T-helper 1 cell treated with Interleukin-12 subunit alpha and Interleukin-12 subunit beta and Interleukin-4 antibody, amounts not matched to agents 30 μg/mL and 1 μg/mL, for 36 hours (primary cell): ENCODE measurements around the gene FGF10.

Experiments
- H3K27ac Mint-ChIP-seq: one replicate; pipeline ENCODE4 v1.8.0; 2021; ENCODE audit warnings: mild to moderate bottlenecking, mixed read lengths
- H3K27me3 Mint-ChIP-seq: one replicate; pipeline ENCODE4 v1.8.0; 2021; ENCODE audit warnings: low read depth, mixed read lengths
- H3K36me3 Mint-ChIP-seq: one replicate; pipeline ENCODE4 v1.8.0; 2021; ENCODE audit warnings: low read depth, mixed read lengths
- H3K4me1 Mint-ChIP-seq: one replicate; pipeline ENCODE4 v1.8.0; 2021; ENCODE audit warnings: low read depth, mixed read lengths
- H3K4me3 Mint-ChIP-seq: one replicate; pipeline ENCODE4 v1.8.0; 2021; ENCODE audit warnings: mild to moderate bottlenecking, moderate library complexity, mixed read lengths
- H3K9me3 Mint-ChIP-seq: one replicate; pipeline ENCODE4 v1.8.0; 2021; ENCODE audit warnings: mixed read lengths

The FGF10 gene

DNA sequence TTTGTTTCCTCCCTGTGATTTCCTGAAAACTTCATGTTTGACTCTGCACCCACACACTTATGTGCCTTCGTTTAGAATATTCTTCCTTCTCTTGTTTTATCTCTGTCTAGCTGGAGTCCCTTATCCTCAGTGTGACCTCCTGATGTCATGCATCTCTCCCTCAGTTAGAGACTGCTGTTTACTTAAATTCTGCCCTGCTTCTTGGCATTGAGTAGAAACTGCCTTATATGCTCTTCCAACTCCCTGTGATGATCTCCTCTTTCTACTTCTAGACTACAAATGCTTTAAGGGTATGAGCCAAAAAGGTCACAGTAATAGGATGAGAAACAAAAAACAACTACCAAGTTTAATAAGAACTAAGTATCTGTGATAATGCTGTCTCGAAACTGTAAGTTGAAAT, 12.2 kb downstream of the FGF10 start:
- Mint-ChIP-seq H3K36me3 (no peaks in the 10 kb centered on the region), H3K9me3 (no peaks in the 10 kb centered on the region), H3K4me1 (no peaks in the 10 kb centered on the region), H3K27me3 (no peaks in the 10 kb centered on the region), H3K27ac (no peak overlapping the region), H3K4me3 (no peak overlapping the region)

DNA sequence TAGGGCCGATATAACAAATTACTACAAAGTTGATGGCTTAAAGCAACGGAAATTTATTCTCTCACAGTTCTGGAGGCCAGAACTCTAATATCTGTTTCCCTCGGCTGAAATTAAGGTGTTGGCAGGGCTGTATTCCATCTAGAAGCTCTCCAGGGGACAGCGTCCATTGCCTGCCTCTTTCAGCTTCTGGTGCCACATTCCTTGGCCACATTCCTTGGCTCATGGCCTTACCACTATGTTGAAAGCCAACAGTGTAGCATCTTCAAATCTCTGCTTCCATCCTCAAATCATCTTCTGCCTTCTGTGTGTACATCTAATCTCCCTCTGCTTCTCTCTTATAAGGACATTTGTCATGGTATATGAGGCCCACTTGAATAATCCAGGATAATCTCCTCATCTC, 17.2 kb downstream of the FGF10 start:
- Mint-ChIP-seq H3K4me1 (no peaks in the 10 kb centered on the region), H3K27me3 (no peaks in the 10 kb centered on the region), H3K9me3 (no peaks in the 10 kb centered on the region), H3K36me3 (no peaks in the 10 kb centered on the region), H3K27ac (no peak overlapping the region), H3K4me3 (no peak overlapping the region)

DNA sequence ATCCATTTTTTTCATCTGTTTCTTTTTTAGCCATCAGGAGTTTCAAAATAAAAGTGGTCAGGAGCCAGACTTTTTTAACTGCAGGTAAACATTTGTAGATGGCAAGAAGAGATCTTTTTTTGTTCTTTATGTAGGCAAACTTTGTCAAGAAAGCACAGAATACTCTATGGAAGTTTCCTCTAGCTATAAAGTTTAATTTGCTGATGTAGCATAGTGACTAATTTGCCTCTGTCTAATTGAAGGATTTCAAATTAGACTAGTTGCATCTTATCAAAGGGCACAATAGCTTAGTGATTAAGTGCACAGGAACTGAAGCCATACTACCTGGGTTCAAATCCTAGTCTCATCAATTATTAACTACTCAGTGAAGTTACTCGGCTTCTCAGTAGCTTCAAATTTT, 22.0 kb downstream of the FGF10 start:
- no peaks in the 10 kb centered on the region for H3K4me1 Mint-ChIP-seq
- H3K36me3 Mint-ChIP-seq, result no peaks in the 10 kb centered on the region
- H3K9me3 Mint-ChIP-seq, result no peaks in the 10 kb centered on the region
- no peak overlapping the region for H3K4me3 Mint-ChIP-seq
- H3K27ac Mint-ChIP-seq, result no peak overlapping the region
- no peaks in the 10 kb centered on the region for H3K27me3 Mint-ChIP-seq

DNA sequence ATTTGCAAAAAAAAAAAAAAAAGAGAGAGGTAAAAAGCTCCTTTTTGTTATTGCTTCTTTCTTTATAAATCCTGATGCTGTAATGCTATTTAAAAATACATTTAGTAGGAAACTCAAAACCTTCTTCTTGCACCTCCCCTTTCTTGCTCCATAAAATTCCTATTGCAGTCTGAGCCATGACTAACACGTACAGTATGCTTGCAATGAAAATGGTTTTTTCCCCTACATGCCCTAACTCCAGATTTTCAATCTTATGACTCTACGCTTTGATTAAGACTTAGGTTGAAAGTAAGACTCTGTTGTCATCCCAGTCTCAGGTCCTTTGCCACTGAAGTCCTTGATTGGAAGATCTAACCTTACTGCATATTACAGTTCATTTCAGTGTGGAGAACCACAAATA, 23.9 kb downstream of the FGF10 start:
- no peaks in the 10 kb centered on the region for H3K4me1 Mint-ChIP-seq
- H3K27me3 Mint-ChIP-seq, result no peaks in the 10 kb centered on the region
- H3K4me3 Mint-ChIP-seq, result no peak overlapping the region
- no peaks in the 10 kb centered on the region for H3K36me3 Mint-ChIP-seq
- no peaks in the 10 kb centered on the region for H3K9me3 Mint-ChIP-seq
- no peak overlapping the region for H3K27ac Mint-ChIP-seq

DNA sequence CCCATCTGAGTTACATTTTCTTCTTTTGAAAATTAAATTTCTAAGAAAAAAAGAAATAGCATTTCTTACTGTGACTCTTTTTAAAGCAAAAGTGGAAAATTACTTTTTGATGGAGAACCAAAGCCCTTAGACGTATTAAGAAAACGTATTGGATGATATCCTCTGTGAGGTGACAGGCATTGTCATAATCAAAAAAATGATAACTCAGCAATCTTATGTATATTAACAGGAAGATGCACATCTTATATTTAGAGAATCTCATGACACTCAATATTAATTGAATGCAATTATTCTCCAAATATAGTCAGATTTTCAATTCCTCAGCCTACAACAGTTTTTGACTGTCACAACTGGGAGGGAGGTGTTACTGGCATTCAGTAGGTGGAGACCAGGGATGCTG, 25.1 kb downstream of the FGF10 start:
- Mint-ChIP-seq H3K27me3 (no peaks in the 10 kb centered on the region), H3K36me3 (no peaks in the 10 kb centered on the region), H3K27ac (no peak overlapping the region), H3K9me3 (no peaks in the 10 kb centered on the region), H3K4me1 (no peaks in the 10 kb centered on the region), H3K4me3 (no peak overlapping the region)

DNA sequence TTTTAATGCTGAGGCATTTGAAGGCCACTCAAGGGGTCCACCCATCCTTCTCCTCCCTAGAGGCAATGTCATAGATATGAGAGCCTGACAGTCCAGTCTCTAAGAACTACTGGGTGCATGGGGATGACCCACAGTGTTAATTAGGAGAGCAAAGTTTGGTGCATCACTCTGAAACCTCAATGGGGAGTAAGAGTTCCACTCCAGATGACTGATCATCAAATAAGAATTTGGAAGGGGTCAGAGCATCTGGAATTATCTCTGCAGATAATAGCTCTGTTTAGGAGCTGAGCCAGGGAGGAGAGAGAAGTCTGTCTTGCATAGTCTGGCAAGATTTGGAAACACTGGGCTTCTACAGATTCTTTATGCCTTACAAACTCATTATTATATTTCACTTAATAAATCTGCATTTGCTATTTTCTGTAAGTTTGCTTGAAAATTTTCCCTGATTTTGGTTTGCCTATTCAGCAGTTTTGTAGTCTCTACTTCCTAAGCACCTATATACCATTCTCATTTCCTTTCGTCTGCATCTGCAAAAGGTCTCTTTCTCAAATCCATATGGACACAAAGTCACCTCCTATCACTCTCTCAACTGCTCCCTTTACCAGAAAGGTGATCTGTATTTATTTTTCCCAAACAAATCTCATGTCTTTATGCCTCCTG, 27.7 kb downstream of the FGF10 start:
- Mint-ChIP-seq H3K9me3 (no peaks in the 10 kb centered on the region), H3K27me3 (no peaks in the 10 kb centered on the region), H3K36me3 (no peaks in the 10 kb centered on the region), H3K4me3 (no peak overlapping the region), H3K4me1 (no peaks in the 10 kb centered on the region), H3K27ac (no peak overlapping the region)

DNA sequence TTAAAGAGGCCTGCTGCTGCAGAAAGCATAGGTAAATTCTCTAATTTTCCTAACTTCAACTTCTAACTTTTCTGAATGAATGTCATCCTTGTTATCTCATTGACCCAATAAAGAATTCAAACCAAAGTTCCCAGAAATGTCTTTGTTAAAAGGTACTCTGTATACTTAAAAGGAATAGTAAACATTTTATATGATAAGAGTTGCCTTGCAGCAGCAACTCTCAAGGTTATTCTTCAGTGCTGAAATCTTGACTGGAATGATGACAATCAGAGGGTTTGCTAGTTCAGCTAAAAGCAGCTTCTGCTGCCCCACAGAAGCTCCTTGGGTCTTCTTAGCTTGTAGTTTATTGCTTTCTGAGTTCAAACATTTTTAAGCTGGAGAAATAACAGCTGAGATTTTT, 28.3 kb downstream of the FGF10 start:
- no peaks in the 10 kb centered on the region for H3K9me3 Mint-ChIP-seq
- H3K27me3 Mint-ChIP-seq, result no peaks in the 10 kb centered on the region

DNA sequence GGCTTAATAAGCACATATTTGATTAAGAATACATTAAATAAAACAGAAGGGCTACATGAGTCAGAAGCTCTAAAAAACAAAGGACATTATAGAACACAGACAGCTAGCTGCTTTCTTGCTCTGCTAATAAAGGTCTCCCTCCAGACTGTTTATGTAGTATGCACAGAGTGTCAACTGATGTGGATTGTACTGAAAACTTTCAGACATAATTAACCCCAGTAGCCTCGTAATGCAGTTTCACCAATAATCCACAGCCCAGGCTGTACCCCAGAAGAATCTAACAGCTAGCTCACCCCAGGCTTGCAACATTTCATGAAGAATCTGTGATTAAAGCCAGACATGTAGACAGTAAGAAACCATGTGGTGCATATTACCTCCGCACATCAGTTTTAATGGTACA, 30.8 kb downstream of the FGF10 start:
- no peaks in the 10 kb centered on the region for H3K9me3 Mint-ChIP-seq
- no peaks in the 10 kb centered on the region for H3K36me3 Mint-ChIP-seq
- no peaks in the 10 kb centered on the region for H3K27me3 Mint-ChIP-seq
- H3K4me1 Mint-ChIP-seq, result no peaks in the 10 kb centered on the region
- H3K4me3 Mint-ChIP-seq, result no peak overlapping the region
- no peak overlapping the region for H3K27ac Mint-ChIP-seq

More for the DNA sequence above, 28.3 kb downstream of the FGF10 start:
- Mint-ChIP-seq H3K4me3 (no peak overlapping the region), H3K36me3 (no peaks in the 10 kb centered on the region), H3K27ac (no peak overlapping the region), H3K4me1 (no peaks in the 10 kb centered on the region)

DNA sequence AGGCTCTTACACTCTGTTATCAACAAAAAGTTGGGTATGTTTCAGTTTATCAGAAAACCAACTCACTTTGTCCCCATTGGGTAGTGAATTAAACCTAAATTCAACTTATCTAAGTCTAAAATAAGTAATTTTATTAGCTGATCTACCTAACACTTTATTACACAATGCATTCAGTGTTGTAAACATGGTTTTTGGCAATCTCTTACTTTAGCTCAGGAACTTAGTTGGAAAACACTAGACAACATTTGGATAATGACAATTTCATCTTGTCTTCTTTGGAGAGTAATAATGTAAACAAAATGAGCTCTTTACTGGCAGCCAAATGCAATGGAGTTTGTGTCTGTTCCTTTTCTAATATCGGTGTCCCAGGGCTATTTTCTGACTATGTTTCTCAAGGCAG, 33.0 kb downstream of the FGF10 start:
- H3K4me3 Mint-ChIP-seq, result no peak overlapping the region
- no peaks in the 10 kb centered on the region for H3K4me1 Mint-ChIP-seq
- H3K9me3 Mint-ChIP-seq, result no peaks in the 10 kb centered on the region
- no peaks in the 10 kb centered on the region for H3K36me3 Mint-ChIP-seq
- H3K27me3 Mint-ChIP-seq, result no peaks in the 10 kb centered on the region
- H3K27ac Mint-ChIP-seq, result no peak overlapping the region

DNA sequence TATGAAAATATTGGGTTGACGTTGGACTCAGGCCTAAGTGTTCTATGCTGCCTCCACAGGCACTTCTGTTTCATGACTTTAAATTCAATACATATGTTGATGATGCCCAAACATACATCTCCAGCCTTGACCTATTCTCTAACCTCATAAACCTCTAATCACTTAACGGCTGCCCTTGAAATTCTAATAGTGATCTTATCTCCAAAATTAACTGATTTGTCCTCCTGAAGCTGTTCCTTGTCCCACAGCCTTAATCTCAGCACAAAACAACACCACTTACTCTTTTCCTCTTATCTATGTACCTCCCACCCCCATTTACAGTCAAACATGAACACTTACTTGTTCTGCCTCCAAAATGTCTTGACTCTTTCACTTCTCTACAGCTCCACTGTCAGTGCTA, 43.3 kb downstream of the FGF10 start:
- H3K36me3 Mint-ChIP-seq, result no peaks in the 10 kb centered on the region
- no peaks in the 10 kb centered on the region for H3K4me1 Mint-ChIP-seq
- no peak overlapping the region for H3K4me3 Mint-ChIP-seq
- no peaks in the 10 kb centered on the region for H3K27me3 Mint-ChIP-seq
- peaks cover 3% of the 10 kb centered on the region for H3K9me3 Mint-ChIP-seq
- H3K27ac Mint-ChIP-seq, result no peak overlapping the region

DNA sequence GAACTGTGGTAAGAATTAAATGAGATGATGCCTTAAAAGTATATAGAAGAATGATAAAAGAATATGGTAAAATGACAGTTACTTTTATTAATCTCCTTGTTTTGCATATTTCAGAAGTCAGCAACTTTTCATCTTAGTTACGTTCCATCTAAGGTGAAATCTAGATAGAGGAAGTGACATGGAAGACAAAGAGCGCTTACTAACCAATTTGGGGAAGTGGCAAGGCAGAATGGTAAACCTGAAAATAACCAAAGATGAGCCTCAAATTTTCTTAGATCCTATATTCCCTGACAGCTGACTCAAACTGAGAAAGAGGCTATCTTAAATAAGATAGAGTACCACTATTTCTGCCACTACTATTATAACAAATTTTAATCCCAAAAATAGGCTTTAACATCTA, 52.5 kb downstream of the FGF10 start:
- Mint-ChIP-seq H3K27me3 (no peaks in the 10 kb centered on the region), H3K9me3 (no peaks in the 10 kb centered on the region), H3K27ac (no peak overlapping the region), H3K4me1 (peaks cover 2% of the 10 kb centered on the region), H3K4me3 (no peak overlapping the region), H3K36me3 (no peaks in the 10 kb centered on the region)

DNA sequence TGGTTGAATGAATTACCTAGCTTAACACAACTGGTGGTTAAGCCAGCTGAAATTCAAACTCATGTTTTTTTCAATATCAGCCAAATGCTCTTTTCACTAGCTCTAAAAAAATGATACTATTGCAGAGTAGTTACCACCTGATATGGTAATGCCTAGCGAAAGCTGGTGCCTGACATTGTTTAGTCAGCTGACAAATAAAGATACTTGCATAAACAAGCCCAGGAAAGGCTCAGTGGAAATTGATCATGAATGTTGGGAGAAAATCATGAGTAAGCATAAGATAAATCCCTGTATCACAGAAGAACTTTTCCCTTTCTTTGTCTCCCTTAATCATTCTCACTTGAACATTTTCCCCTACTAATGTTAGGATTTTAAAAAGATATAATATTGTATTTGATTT, 54.6 kb downstream of the FGF10 start:
- Mint-ChIP-seq H3K9me3 (no peaks in the 10 kb centered on the region), H3K27me3 (no peaks in the 10 kb centered on the region), H3K27ac (no peak overlapping the region), H3K4me3 (no peak overlapping the region), H3K36me3 (no peaks in the 10 kb centered on the region), H3K4me1 (peaks cover 2% of the 10 kb centered on the region)

DNA sequence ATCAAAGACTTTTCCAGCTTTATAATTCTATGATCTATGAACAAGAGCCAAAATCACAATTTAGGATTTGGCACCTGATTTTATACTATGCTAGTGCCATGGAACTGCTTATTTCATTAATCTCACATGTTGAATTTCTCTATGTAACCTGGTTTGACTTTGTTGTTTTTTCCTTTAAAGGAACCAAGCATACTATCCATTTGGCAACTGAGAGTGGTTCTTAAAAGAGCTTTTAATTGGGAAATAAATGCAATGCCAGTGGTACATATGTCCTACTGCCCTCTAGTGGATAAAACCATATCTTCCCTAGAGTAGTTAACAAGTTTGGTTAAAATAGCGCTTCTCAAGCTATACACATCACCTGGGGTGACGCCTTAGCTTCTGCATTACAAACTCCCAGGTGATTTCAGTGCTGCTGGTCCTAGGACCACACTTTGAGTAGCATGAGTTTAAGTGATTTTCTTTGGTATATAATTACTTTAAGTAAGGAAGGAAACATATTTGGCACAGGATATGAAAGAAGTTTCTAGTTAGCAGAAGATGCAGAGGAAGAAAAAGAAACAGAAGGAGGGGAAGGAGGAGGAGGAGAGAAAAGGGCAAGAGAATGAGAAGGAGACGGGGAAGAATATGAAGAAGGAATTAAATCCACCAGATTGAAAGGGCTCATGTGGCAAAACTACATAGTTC, 56.8 kb downstream of the FGF10 start:
- no peaks in the 10 kb centered on the region for H3K27me3 Mint-ChIP-seq
- H3K36me3 Mint-ChIP-seq, result no peaks in the 10 kb centered on the region
- H3K27ac Mint-ChIP-seq, result no peak overlapping the region
- H3K4me3 Mint-ChIP-seq, result no peak overlapping the region
- H3K9me3 Mint-ChIP-seq, result no peaks in the 10 kb centered on the region
- peaks cover 2% of the 10 kb centered on the region for H3K4me1 Mint-ChIP-seq

DNA sequence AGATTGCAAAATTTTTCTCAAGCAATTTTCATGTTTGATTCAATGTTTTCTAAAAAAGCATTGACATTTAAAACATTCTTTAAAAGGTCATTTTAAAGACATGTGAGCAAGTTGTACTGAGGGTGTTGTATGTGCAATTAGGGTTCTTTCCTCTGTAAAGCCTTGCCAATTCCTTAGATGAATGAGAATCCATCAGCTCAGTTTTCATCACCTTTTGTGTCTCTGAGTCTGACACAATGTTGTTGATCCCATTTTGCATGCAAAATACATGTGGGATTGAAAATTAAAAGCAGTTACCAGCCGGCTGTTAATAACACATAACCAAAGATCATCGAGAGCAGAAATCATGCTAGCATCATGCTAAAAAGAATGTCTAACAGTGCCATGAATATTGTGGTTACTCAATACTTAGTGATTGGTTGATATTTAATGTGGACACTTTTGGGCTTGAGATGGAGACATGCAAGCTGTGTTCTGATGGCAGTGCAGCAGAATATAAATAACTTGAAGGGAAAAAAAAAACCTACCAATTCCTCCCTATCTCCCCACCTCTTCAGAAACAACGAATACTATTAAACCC, 57.7 kb downstream of the FGF10 start:
- Mint-ChIP-seq H3K27ac (no peak overlapping the region), H3K4me1 (peaks cover 2% of the 10 kb centered on the region), H3K9me3 (no peaks in the 10 kb centered on the region), H3K4me3 (no peak overlapping the region), H3K36me3 (no peaks in the 10 kb centered on the region), H3K27me3 (no peaks in the 10 kb centered on the region)

DNA sequence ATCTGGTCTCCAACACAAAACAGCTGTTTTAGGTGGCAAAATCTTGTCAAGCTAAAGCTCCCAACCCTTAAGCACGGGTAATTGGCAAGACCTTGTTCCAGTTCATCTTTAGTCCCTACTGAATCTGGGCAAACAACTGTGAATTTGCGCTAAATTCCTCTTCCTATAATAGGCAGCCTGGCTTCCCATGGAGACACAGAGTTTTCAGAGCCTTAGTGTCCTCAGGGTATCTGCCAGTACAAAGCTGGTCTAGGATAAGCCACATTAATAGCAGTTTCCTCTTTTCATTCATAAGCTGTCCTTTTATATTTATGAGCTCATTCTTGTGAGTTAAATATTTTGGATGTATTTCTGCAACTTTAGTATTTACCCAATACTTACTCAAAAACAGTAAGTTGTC, 59.5 kb downstream of the FGF10 start:
- peaks cover 2% of the 10 kb centered on the region for H3K4me1 Mint-ChIP-seq
- no peak overlapping the region for H3K27ac Mint-ChIP-seq
- no peaks in the 10 kb centered on the region for H3K36me3 Mint-ChIP-seq
- no peak overlapping the region for H3K4me3 Mint-ChIP-seq
- no peaks in the 10 kb centered on the region for H3K9me3 Mint-ChIP-seq
- no peaks in the 10 kb centered on the region for H3K27me3 Mint-ChIP-seq
